GM12892 (cell line): ENCODE data around the gene ERC1.

Experiments used
- POLR2A ChIP-seq: IDR thresholded peaks from 2 replicates; pipeline ENCODE4 v1.6.1; 2011; ENCODE audit warnings: low read depth, low read length, control low read depth
- TAF1 ChIP-seq: IDR thresholded peaks from 2 replicates; pipeline ENCODE4 v1.6.1; 2011; ENCODE audit warnings: low read depth, mild to moderate bottlenecking, control low read depth, low read length, borderline replicate concordance

DNA sequence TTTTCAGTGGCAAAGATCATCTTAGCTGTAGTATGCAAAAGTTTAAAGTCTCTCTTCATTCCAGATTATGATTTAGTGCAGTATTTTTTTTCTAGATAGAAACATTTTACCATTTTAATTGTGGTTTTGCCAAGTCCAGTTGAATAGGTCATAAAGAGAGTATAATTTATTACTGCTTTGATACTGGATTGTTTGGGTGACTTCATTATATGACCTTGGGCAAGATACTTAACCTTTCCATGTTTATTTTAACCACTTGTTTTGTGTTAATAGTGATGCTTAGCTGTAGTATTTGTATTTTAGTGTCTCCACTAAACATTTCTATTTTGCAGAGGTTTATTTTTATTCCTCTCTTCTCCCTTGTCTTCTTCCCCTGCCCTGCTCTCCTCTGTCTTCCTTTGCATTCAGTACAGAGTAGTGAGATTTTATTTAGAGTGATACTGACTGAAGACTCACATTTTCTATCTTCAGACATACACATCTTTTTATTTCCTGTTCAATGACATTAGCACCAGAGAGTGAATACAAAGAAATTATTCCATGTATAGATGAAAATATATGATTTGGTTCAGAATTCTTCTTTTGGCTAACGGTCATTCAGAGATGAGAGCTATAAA, 215.2 kb downstream of the ERC1 start:
- TF ChIP-seq TAF1, result no peak
- no peak for TF ChIP-seq POLR2A
